ENCODE measurements around the gene ZSCAN10. TPM values are rescaled to one million over a fixed set of nuclear protein-coding genes. Genes with fewer than 3 reads are reported as not detected.
A peak's percentile ranks its signal among the peaks of the same experiment; 100 is the strongest.

ZSCAN10 gene
- total RNA-seq, 1 experiment from 2014 or later: 207 TPM

- H3K27ac Mint-ChIP-seq: peak overlapping the region; percentile 85 to 93 (median 91); a peak in 6 of 7 replicates
- no peaks in the 10 kb centered on the region for H3K4me1 ChIP-seq (ENCODE audit: insufficient read depth, low read length)
- no peak overlapping the region for H3K9ac ChIP-seq (ENCODE audit: extremely low read depth, insufficient read length, low read length)
These were observed 11.6 kb downstream of the ZSCAN10 start for GRCh38 chr16:3087243-3088235.

More at GRCh38 chr16:3087243-3088235, 11.6 kb downstream of the ZSCAN10 start:
- Histone ChIP-seq H3K27me3 (ENCODE audit: insufficient read depth, low read length) (no peaks in the 10 kb centered on the region), H4K20me1 (ENCODE audit: control insufficient read depth, insufficient read depth, insufficient read length) (no peaks in the 10 kb centered on the region), H3K56ac (ENCODE audit: insufficient read length, low read depth, low read length) (no peak overlapping the region), H3K79me1 (ENCODE audit: insufficient read depth, low read depth, low read length, poor library complexity, severe bottlenecking) (peaks cover 6% of the 10 kb centered on the region), H2BK15ac (ENCODE audit: low read depth, low read length) (no peak overlapping the region), H3T11ph (ENCODE audit: low read length) (no peak overlapping the region), H4K91ac (ENCODE audit: insufficient read length, low read depth, low read length) (no peak overlapping the region), H4K5ac (ENCODE audit: insufficient read length, low read depth, low read length) (no peak overlapping the region), H3K27ac (ENCODE audit: insufficient read length, low read depth, low read length) (no peak overlapping the region), H3K18ac (ENCODE audit: insufficient read length, low read depth, low read length) (no peak overlapping the region), H3K9me3 (ENCODE audit: control insufficient read depth, low read depth, low read length) (no peaks in the 10 kb centered on the region), H2BK20ac (ENCODE audit: low read depth, low read length, poor library complexity, severe bottlenecking) (no peak overlapping the region), H2AFZ (ENCODE audit: low read length) (no peak overlapping the region), H2BK120ac (ENCODE audit: low read depth, low read length, poor library complexity, severe bottlenecking) (no peak overlapping the region), H2BK5ac (ENCODE audit: insufficient read length, low read length) (no peak overlapping the region), H3K79me2 (ENCODE audit: insufficient read depth, low read length) (no peaks in the 10 kb centered on the region; the same call in 1 of the 2 replicates), H4K8ac (replicated peaks; ENCODE audit: insufficient read length, low read depth, low read length) (no peak overlapping the region), H3K4me2 (ENCODE audit: insufficient read depth, insufficient read length, low read length) (no peak overlapping the region), H2BK12ac (ENCODE audit: insufficient read length, low read depth, low read length) (no peak overlapping the region), H3K23ac (ENCODE audit: insufficient read length, low read depth, low read length) (no peak overlapping the region), H3K14ac (ENCODE audit: insufficient read depth, low read length) (no peak overlapping the region; the same call in 1 of the 2 replicates), H3K23me2 (ENCODE audit: insufficient read length, low read depth, low read length, poor library complexity, severe bottlenecking) (no peaks in the 10 kb centered on the region), H2AK5ac (ENCODE audit: insufficient read length, low read length) (no peak overlapping the region), H3K4ac (ENCODE audit: low read depth, low read length) (no peak overlapping the region)
- H3K9me3 Mint-ChIP-seq: no peaks in the 10 kb centered on the region
- H3K4me3 Mint-ChIP-seq: peak overlapping the region in 1 of 2 experiments; percentile 55; a peak in 2 of 5 replicates
- TF ChIP-seq CTCF (conservative IDR thresholded peaks at IDR 0.05): peak; percentile 54
- no peaks in the 10 kb centered on the region; the same call in 1 of the 2 replicates for H3K27me3 Mint-ChIP-seq (ENCODE audit: low read depth)
- no CpG with 5 or more reads among the region's 18 CpGs for WGBS (ENCODE audit: extremely low coverage, insufficient read length, low lambda C conversion rate)
- peaks cover 32 to 67% (median 36%) of the 10 kb centered on the region in 3 experiments; a peak in 6 of 7 replicates for H3K36me3 Mint-ChIP-seq (ENCODE audit: insufficient read depth in 1 of 3, low read depth in 3 of 3)
- peak; percentile 65 for DNase-seq
- H3K4me1 Mint-ChIP-seq: peaks cover 10 to 17% of the 10 kb centered on the region in 2 experiments

Data from H9 (cell line).